Parathyroid adenoma (tissue), 2 donors: ENCODE measurements around the gene PUM1.

Source experiments
- H2AFZ ChIP-seq: fragments of 300-600 bp; sonication (generic); one replicate; pipeline ENCODE4 v1.7.0; 2017; ENCODE audit warnings: antibody characterized with exemption, mild to moderate bottlenecking
- H3K27ac ChIP-seq: fragments of 300-600 bp; sonication (generic); one replicate; pipeline ENCODE4 v1.7.0; 2017
- H3K27me3 ChIP-seq: fragments of 300-600 bp; sonication (generic); one replicate; pipeline ENCODE4 v1.7.0; 2017; ENCODE audit warnings: low read length; ENCODE audit not compliant: control insufficient read depth, insufficient read depth
- H3K36me3 ChIP-seq: fragments of 300-600 bp; sonication (generic); one replicate; pipeline ENCODE4 v1.7.0; 2017; ENCODE audit warnings: low read length; ENCODE audit not compliant: control insufficient read depth, insufficient read depth
- H3K4me1 ChIP-seq: fragments of 300-600 bp; sonication (generic); one replicate; pipeline ENCODE4 v1.7.0; 2017; ENCODE audit warnings: control low read depth
- H3K4me2 ChIP-seq: fragments of 300-600 bp; sonication (generic); one replicate; pipeline ENCODE4 v1.7.0; 2017; ENCODE audit warnings: low read length
- H3K4me3 ChIP-seq: fragments of 300-600 bp; sonication (generic); one replicate; pipeline ENCODE4 v1.7.0; 2017; ENCODE audit warnings: low read depth, low read length
- H3K79me2 ChIP-seq: fragments of 300-600 bp; sonication (generic); one replicate; pipeline ENCODE4 v1.7.0; 2017; ENCODE audit warnings: control low read depth
- H3K9ac ChIP-seq: fragments of 300-600 bp; sonication (generic); one replicate; pipeline ENCODE4 v1.7.0; 2017; ENCODE audit warnings: mild to moderate bottlenecking
- H3K9me3 ChIP-seq: fragments of 300-600 bp; sonication (generic); one replicate; pipeline ENCODE4 v1.7.0; 2017; ENCODE audit warnings: low read length; ENCODE audit not compliant: control insufficient read depth
- CTCF ChIP-seq: fragments of 300-600 bp; sonication (generic); IDR thresholded peaks from one replicate; pipeline ENCODE4 v1.7.0; 2017; ENCODE audit warnings: antibody characterized with exemption, mild to moderate bottlenecking
- donor health status: primary hyperparathyroidism.

Gene PUM1

GRCh38 chr1:30890502-30891226 is 174.9 kb downstream of the PUM1 start:
- Histone ChIP-seq H3K27me3 (no peaks in the 10 kb centered on the region), H3K4me1 (no peaks in the 10 kb centered on the region)
- TF ChIP-seq CTCF = no peak

DNA sequence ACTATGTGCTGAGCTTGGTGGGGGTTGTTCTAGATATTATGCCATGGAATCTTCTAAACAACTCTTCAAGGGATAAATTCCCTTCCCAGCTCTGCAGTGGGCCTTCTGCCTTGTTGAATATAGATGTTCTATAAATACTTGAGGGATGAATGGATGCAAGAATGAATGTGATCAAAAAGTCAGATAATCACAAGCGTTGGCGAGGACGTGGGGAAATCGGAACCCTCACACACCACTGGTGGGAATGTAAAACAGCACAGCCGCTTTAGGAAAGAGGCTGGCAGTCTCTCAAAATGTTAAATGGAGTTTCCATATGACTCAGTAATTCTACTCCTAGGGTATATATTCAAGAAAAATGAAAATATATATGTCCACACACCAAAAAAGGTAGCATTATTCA is 176.0 kb downstream of the PUM1 start:
- H3K79me2 ChIP-seq = peaks cover 2% of the 10 kb centered on the region
- no peak overlapping the region for H2AFZ ChIP-seq
- H3K4me3 ChIP-seq = no peak overlapping the region
- no peaks in the 10 kb centered on the region for H3K27me3 ChIP-seq
- H3K27ac ChIP-seq = no peak overlapping the region
- no peak for TF ChIP-seq CTCF
- no peaks in the 10 kb centered on the region for H3K36me3 ChIP-seq
- H3K9ac ChIP-seq = no peak overlapping the region
- H3K4me1 ChIP-seq = no peaks in the 10 kb centered on the region
- no peaks in the 10 kb centered on the region for H3K9me3 ChIP-seq
- no peak overlapping the region for H3K4me2 ChIP-seq

More at GRCh38 chr1:30890502-30891226, 174.9 kb downstream of the PUM1 start:
- Histone ChIP-seq H3K36me3 (no peaks in the 10 kb centered on the region), H3K9ac (no peak overlapping the region), H3K9me3 (no peaks in the 10 kb centered on the region), H3K4me2 (no peak overlapping the region), H3K79me2 (peaks cover 2% of the 10 kb centered on the region), H2AFZ (no peak overlapping the region), H3K4me3 (no peak overlapping the region), H3K27ac (no peak overlapping the region)

DNA sequence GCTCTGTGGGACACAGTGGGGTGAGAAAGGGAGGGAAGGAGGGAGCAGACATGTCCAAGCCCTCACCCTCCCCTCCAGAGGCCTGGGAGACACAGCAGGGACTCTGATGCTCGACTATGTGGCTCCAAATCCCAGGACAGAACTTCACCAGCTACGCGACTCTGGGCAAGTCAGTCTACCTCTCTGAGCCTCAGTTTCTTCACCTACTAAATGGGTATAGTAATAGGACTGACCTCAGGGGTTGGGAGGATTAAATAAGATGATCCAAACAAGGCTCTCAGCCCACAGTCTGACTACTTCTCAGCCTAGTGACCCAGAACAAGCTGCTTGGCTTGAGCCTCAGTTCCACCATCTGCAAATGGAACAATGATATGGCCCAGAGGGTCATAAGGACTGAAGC is 176.5 kb downstream of the PUM1 start:
- Histone ChIP-seq H3K4me2 (peak overlapping the region; percentile 11), H3K9me3 (no peaks in the 10 kb centered on the region), H3K9ac (no peak overlapping the region)

GRCh38 chr1:30888391-30888790 is 177.1 kb downstream of the PUM1 start:
- Histone ChIP-seq H3K27ac (no peak overlapping the region), H3K4me3 (no peak overlapping the region), H3K79me2 (peaks cover 1% of the 10 kb centered on the region), H3K27me3 (no peaks in the 10 kb centered on the region), H3K4me2 (peak overlapping the region; percentile 11), H3K36me3 (no peaks in the 10 kb centered on the region), H3K9ac (no peak overlapping the region), H2AFZ (no peak overlapping the region), H3K4me1 (no peaks in the 10 kb centered on the region), H3K9me3 (no peaks in the 10 kb centered on the region)
- no peak for TF ChIP-seq CTCF

More for the DNA sequence above, 176.5 kb downstream of the PUM1 start:
- no peak for TF ChIP-seq CTCF
- Histone ChIP-seq H2AFZ (no peak overlapping the region), H3K4me1 (no peaks in the 10 kb centered on the region), H3K4me3 (no peak overlapping the region), H3K79me2 (peaks cover 2% of the 10 kb centered on the region), H3K36me3 (no peaks in the 10 kb centered on the region), H3K27me3 (no peaks in the 10 kb centered on the region), H3K27ac (no peak overlapping the region)
